ENCODE measurements around the gene C5AR2.

C5AR2 gene

GRCh38 chr19:47303966-47304365, 28.0 kb upstream of the C5AR2 start:
- in situ Hi-C loops (cut with HindIII; ENCODE audit: low pct_ligation_motif_present, low sequenced_read_pairs), result no loop called here
- no peak for DNase-seq
- H3K36me3 ChIP-seq (replicated peaks), result no peaks in the 10 kb centered on the region
- TF ChIP-seq CTCF (IDR thresholded peaks at IDR 0.05; ENCODE audit: low read depth, low read length, missing control alignments), result no peak
- no peaks in the 10 kb centered on the region for H3K27me3 ChIP-seq (replicated peaks)
- H3K4me3 ChIP-seq (ENCODE audit: low read depth, low read length), result no peak overlapping the region
- H3K27ac ChIP-seq, result no peak overlapping the region

GRCh38 chr19:47305309-47305751, 26.6 kb upstream of the C5AR2 start:
- DNase-seq, result peak; percentile 73
- Histone ChIP-seq H3K4me3 (ENCODE audit: low read depth, low read length) (no peak overlapping the region), H3K36me3 (replicated peaks) (no peaks in the 10 kb centered on the region), H3K27ac (no peak overlapping the region), H3K27me3 (replicated peaks) (no peaks in the 10 kb centered on the region)
- TF ChIP-seq CTCF (IDR thresholded peaks at IDR 0.05; ENCODE audit: low read depth, low read length, missing control alignments), result peak; percentile 99
- in situ Hi-C loops (cut with HindIII; ENCODE audit: low pct_ligation_motif_present, low sequenced_read_pairs), result no loop called here

- no peak for TF ChIP-seq CTCF (IDR thresholded peaks at IDR 0.05; ENCODE audit: low read depth, low read length, missing control alignments)
- Histone ChIP-seq H3K36me3 (replicated peaks) (no peaks in the 10 kb centered on the region), H3K4me3 (ENCODE audit: low read depth, low read length) (no peak overlapping the region), H3K27ac (no peak overlapping the region), H3K27me3 (replicated peaks) (no peaks in the 10 kb centered on the region)
- in situ Hi-C loops (cut with HindIII; ENCODE audit: low pct_ligation_motif_present, low sequenced_read_pairs), result no loop called here
- no peak for DNase-seq
These were observed 25.7 kb upstream of the C5AR2 start for GRCh38 chr19:47306303-47306702.

- in situ Hi-C loops (cut with HindIII; ENCODE audit: low pct_ligation_motif_present, low sequenced_read_pairs), result no loop called here
- no peaks in the 10 kb centered on the region for H3K36me3 ChIP-seq (replicated peaks)
- no peak for DNase-seq
- H3K4me3 ChIP-seq (ENCODE audit: low read depth, low read length), result no peak overlapping the region
- TF ChIP-seq CTCF (IDR thresholded peaks at IDR 0.05; ENCODE audit: low read depth, low read length, missing control alignments), result no peak
- H3K27ac ChIP-seq, result no peak overlapping the region
- H3K27me3 ChIP-seq (replicated peaks), result no peaks in the 10 kb centered on the region
These were observed 22.9 kb upstream of the C5AR2 start for GRCh38 chr19:47309038-47309437.

- Histone ChIP-seq H3K27me3 (replicated peaks) (no peaks in the 10 kb centered on the region), H3K4me3 (ENCODE audit: low read depth, low read length) (no peak within 1 kb of the TSS), H3K27ac (no peak within 1 kb of the TSS), H3K36me3 (replicated peaks) (no peaks in the 10 kb centered on the region)
- in situ Hi-C loops (cut with HindIII; ENCODE audit: low pct_ligation_motif_present, low sequenced_read_pairs), result no loop called here
- no peak for DNase-seq
- TF ChIP-seq CTCF (IDR thresholded peaks at IDR 0.05; ENCODE audit: low read depth, low read length, missing control alignments), result no peak
These were observed 22.4 kb upstream of the C5AR2 start, which contains the start of gene C5AR1 for GRCh38 chr19:47309608-47310007. Gene C5AR1 (plus strand): TSS chr19:47309861. CDS start chr19:47309896, 35 bp downstream.

GRCh38 chr19:47310323-47310722, 21.7 kb upstream of the C5AR2 start:
- DNase-seq, result no peak
- Histone ChIP-seq H3K27ac (no peak overlapping the region), H3K27me3 (replicated peaks) (no peaks in the 10 kb centered on the region), H3K36me3 (replicated peaks) (no peaks in the 10 kb centered on the region), H3K4me3 (ENCODE audit: low read depth, low read length) (no peak overlapping the region)
- TF ChIP-seq CTCF (IDR thresholded peaks at IDR 0.05; ENCODE audit: low read depth, low read length, missing control alignments), result no peak
- in situ Hi-C loops (cut with HindIII; ENCODE audit: low pct_ligation_motif_present, low sequenced_read_pairs), result no loop called here
